AG10803 (cell line): ENCODE results near the gene CCDC51.

Source experiments
- DNase-seq: peaks from one replicate; pipeline ENCODE4 v3.0.0; 2010; ENCODE audit warnings: low read depth
- H3K4me3 ChIP-seq: 2 replicates; pipeline ENCODE4 v1.5.1; 2011; ENCODE audit warnings: mild to moderate bottlenecking, low read length, control low read depth
- CTCF ChIP-seq: conservative IDR thresholded peaks from 2 replicates; pipeline ENCODE4 v1.5.1; 2011; ENCODE audit warnings: mild to moderate bottlenecking, low read length, control low read depth, inconsistent platforms

CCDC51 gene

GRCh38 chr3:48437812-48438211 lies 2.1 kb downstream of the CCDC51 start:
- H3K4me3 ChIP-seq, result no peak overlapping the region
- TF ChIP-seq CTCF, result no peak
- no peak for DNase-seq

GRCh38 chr3:48436855-48437254 lies 3.1 kb downstream of the CCDC51 start:
- no peak overlapping the region for H3K4me3 ChIP-seq
- DNase-seq, result no peak
- no peak for TF ChIP-seq CTCF

GRCh38 chr3:48436477-48436787 lies 3.5 kb downstream of the CCDC51 start:
- no peak overlapping the region for H3K4me3 ChIP-seq
- no peak for DNase-seq
- no peak for TF ChIP-seq CTCF

- DNase-seq, result peak; percentile 74
- H3K4me3 ChIP-seq, result no peak overlapping the region
- peak; percentile 99 for TF ChIP-seq CTCF
Measured at GRCh38 chr3:48435774-48436476, 4.0 kb downstream of the CCDC51 start.

GRCh38 chr3:48435223-48435595 lies 4.7 kb downstream of the CCDC51 start:
- H3K4me3 ChIP-seq, result no peak overlapping the region
- no peak for TF ChIP-seq CTCF
- DNase-seq, result no peak

- DNase-seq, result no peak
- TF ChIP-seq CTCF, result no peak
- no peak overlapping the region for H3K4me3 ChIP-seq
Measured at GRCh38 chr3:48434591-48435222, 5.2 kb downstream of the CCDC51 start.

- DNase-seq, result peak; percentile 76
- peak overlapping the region; percentile 31 for H3K4me3 ChIP-seq
- TF ChIP-seq CTCF, result no peak
Measured at GRCh38 chr3:48433472-48434118, 6.3 kb downstream of the CCDC51 start.
